ENCODE results near the gene ARHGAP22. TPM values are rescaled to one million over a fixed set of nuclear protein-coding genes. Genes with fewer than 3 reads are reported as not detected.

Gene ARHGAP22
- total and polyA plus RNA-seq, 4 donors = 0.23 to 2.3 (median 0.54) TPM

- peaks cover 2 to 9% (median 5%) of the 10 kb centered on the region in 4 donors for H3K36me3 ChIP-seq (ENCODE audit: control insufficient read depth in 4 of 4, insufficient read depth in 3 of 4, low read depth in 1 of 4, low read length in 3 of 4)
- no peak overlapping the region for H3K9ac ChIP-seq (ENCODE audit: low read depth in 1 of 2, low read length in 2 of 2)
- peaks cover 0 to 4% (median 0%) of the 10 kb centered on the region in 4 donors for H3K4me1 ChIP-seq (ENCODE audit: control insufficient read depth in 4 of 4, insufficient read depth in 4 of 4, low read length in 3 of 4)
- DNase-seq (ENCODE audit: low spot score) = no peak
- H3K27ac ChIP-seq (ENCODE audit: low read depth in 1 of 2, low read length in 2 of 2) = no peak overlapping the region
- no peaks in the 10 kb centered on the region for H3K27me3 ChIP-seq (ENCODE audit: control insufficient read depth in 4 of 4, insufficient read depth in 4 of 4, low read length in 3 of 4)
- 95% methylated on average over 3 of the region's 3 CpGs for WGBS
- H3K4me3 ChIP-seq (ENCODE audit: low read depth in 1 of 3, low read length in 3 of 3) = no peak overlapping the region
- no peaks in the 10 kb centered on the region for H3K9me3 ChIP-seq (ENCODE audit: control insufficient read depth in 4 of 4, low read length in 3 of 4)
- TF ChIP-seq JUND (IDR thresholded peaks at IDR 0.05) (no peak), REST (IDR thresholded peaks at IDR 0.05) (no peak), ZBTB33 (IDR thresholded peaks at IDR 0.05) (no peak), GABPA (IDR thresholded peaks at IDR 0.05 in 1 of 2, conservative IDR thresholded peaks at IDR 0.05 in 1 of 2) (no peak), HNF4A (conservative IDR thresholded peaks at IDR 0.05) (no peak), RXRA (IDR thresholded peaks at IDR 0.05) (no peak), YY1 (IDR thresholded peaks at IDR 0.05) (no peak), NR2F2 (IDR thresholded peaks at IDR 0.05) (no peak), ATF3 (IDR thresholded peaks at IDR 0.05) (no peak), MAX (IDR thresholded peaks at IDR 0.05) (no peak), TAF1 (conservative IDR thresholded peaks at IDR 0.05) (no peak), SP1 (IDR thresholded peaks at IDR 0.05) (no peak), FOXA2 (IDR thresholded peaks at IDR 0.05) (no peak), RAD21 (IDR thresholded peaks at IDR 0.05) (no peak), FOXA1 (IDR thresholded peaks at IDR 0.05) (no peak), HNF4G (IDR thresholded peaks at IDR 0.05) (no peak), CTCF (IDR thresholded peaks at IDR 0.05; ENCODE audit: low read depth, low read length, missing input control) (no peak)
These were observed 167.3 kb downstream of the ARHGAP22 start for GRCh38 chr10:48437546-48437945.

GRCh38 chr10:48431871-48432270, 173.0 kb downstream of the ARHGAP22 start:
- H3K27me3 ChIP-seq (ENCODE audit: control insufficient read depth in 4 of 4, insufficient read depth in 4 of 4, low read length in 3 of 4) = no peaks in the 10 kb centered on the region
- DNase-seq (ENCODE audit: low spot score) = no peak
- H3K4me1 ChIP-seq (ENCODE audit: control insufficient read depth in 4 of 4, insufficient read depth in 4 of 4, low read length in 3 of 4) = no peaks in the 10 kb centered on the region
- no peak overlapping the region for H3K27ac ChIP-seq (ENCODE audit: low read depth in 1 of 2, low read length in 2 of 2)
- H3K36me3 ChIP-seq (ENCODE audit: control insufficient read depth in 4 of 4, insufficient read depth in 3 of 4, low read depth in 1 of 4, low read length in 3 of 4) = peaks cover 2 to 9% (median 5%) of the 10 kb centered on the region in 4 donors
- H3K9ac ChIP-seq (ENCODE audit: low read depth in 1 of 2, low read length in 2 of 2) = no peak overlapping the region
- H3K4me3 ChIP-seq (ENCODE audit: low read depth in 1 of 3, low read length in 3 of 3) = no peak overlapping the region
- no peaks in the 10 kb centered on the region for H3K9me3 ChIP-seq (ENCODE audit: control insufficient read depth in 4 of 4, low read length in 3 of 4)
- no peak for TF ChIP-seq REST (IDR thresholded peaks at IDR 0.05)
